ENCODE measurements around the gene DNLZ. TPM values are rescaled to one million over a fixed set of nuclear protein-coding genes. Genes with fewer than 3 reads are reported as not detected.

The DNLZ gene
- polyA plus RNA-seq, 1 of the 3 experiments (the other 2 are of a cell fraction), result 40.6 TPM

GRCh38 chr9:136309806-136310220 is 53.7 kb downstream of the DNLZ start:
- Histone ChIP-seq H3K4me1 (ENCODE audit: control insufficient read depth in 1 of 2, insufficient read depth in 2 of 2, low read depth in 1 of 2, low read length in 1 of 2) (peaks cover 0 to 5% of the 10 kb centered on the region in 2 experiments; a peak in 1 of 4 replicates), H3K9me3 (peaks cover 3% of the 10 kb centered on the region; the same call in 1 of the 2 replicates), H3K27me3 (ENCODE audit: insufficient read depth) (no peaks in the 10 kb centered on the region), H3K27ac (ENCODE audit: low read depth in 2 of 2, low read length in 1 of 2) (no peak overlapping the region), H3K36me3 (replicated peaks in 1 of 2; ENCODE audit: control insufficient read depth in 1 of 2, insufficient read depth in 2 of 2, low read length in 1 of 2) (no peaks in the 10 kb centered on the region), H3K9me2 (no peaks in the 10 kb centered on the region), H3K4me3 (ENCODE audit: low read depth in 2 of 2, low read length in 1 of 2) (no peak overlapping the region), H3K4me2 (no peak overlapping the region), H2AFZ (ENCODE audit: low read depth) (no peak overlapping the region), H3F3A (replicated peaks; ENCODE audit: insufficient read depth) (peaks cover 5% of the 10 kb centered on the region), H3K79me2 (ENCODE audit: insufficient read depth) (no peaks in the 10 kb centered on the region), H4K20me1 (ENCODE audit: insufficient read depth) (no peaks in the 10 kb centered on the region), H3K9ac (no peak overlapping the region)
- TF ChIP-seq TEAD4 (IDR thresholded peaks at IDR 0.05; ENCODE audit: borderline replicate concordance, insufficient read depth) (no peak), GATA2 (CRISPR knock-in tag; IDR thresholded peaks at IDR 0.05) (no peak), RAD21 (IDR thresholded peaks at IDR 0.05; ENCODE audit: low read length) (no peak), NFIC (IDR thresholded peaks at IDR 0.05; ENCODE audit: borderline replicate concordance) (no peak), FOXJ3 (CRISPR knock-in tag; IDR thresholded peaks at IDR 0.05) (no peak), GABPA (IDR thresholded peaks at IDR 0.05; ENCODE audit: low read depth) (no peak), FOSL2 (IDR thresholded peaks at IDR 0.05; ENCODE audit: borderline replicate concordance, low read depth) (no peak), MAX (IDR thresholded peaks at IDR 0.05; ENCODE audit: low read depth) (no peak), TCF12 (IDR thresholded peaks at IDR 0.05) (no peak), RCOR1 (IDR thresholded peaks at IDR 0.05; ENCODE audit: low read length) (no peak), RFX5 (IDR thresholded peaks at IDR 0.05; ENCODE audit: low read length) (no peak), EP300 (IDR thresholded peaks at IDR 0.05; ENCODE audit: borderline replicate concordance in 1 of 2, low read depth in 1 of 2, low read length in 1 of 2) (no peak), SMC3 (IDR thresholded peaks at IDR 0.05; ENCODE audit: low read depth, low read length) (no peak)
- TF ChIP-seq, protein P1, sequence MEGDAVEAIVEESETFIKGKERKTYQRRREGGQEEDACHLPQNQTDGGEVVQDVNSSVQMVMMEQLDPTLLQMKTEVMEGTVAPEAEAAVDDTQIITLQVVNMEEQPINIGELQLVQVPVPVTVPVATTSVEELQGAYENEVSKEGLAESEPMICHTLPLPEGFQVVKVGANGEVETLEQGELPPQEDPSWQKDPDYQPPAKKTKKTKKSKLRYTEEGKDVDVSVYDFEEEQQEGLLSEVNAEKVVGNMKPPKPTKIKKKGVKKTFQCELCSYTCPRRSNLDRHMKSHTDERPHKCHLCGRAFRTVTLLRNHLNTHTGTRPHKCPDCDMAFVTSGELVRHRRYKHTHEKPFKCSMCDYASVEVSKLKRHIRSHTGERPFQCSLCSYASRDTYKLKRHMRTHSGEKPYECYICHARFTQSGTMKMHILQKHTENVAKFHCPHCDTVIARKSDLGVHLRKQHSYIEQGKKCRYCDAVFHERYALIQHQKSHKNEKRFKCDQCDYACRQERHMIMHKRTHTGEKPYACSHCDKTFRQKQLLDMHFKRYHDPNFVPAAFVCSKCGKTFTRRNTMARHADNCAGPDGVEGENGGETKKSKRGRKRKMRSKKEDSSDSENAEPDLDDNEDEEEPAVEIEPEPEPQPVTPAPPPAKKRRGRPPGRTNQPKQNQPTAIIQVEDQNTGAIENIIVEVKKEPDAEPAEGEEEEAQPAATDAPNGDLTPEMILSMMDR (IDR thresholded peaks at IDR 0.05), result no peak
- TF ChIP-seq, protein P2, sequence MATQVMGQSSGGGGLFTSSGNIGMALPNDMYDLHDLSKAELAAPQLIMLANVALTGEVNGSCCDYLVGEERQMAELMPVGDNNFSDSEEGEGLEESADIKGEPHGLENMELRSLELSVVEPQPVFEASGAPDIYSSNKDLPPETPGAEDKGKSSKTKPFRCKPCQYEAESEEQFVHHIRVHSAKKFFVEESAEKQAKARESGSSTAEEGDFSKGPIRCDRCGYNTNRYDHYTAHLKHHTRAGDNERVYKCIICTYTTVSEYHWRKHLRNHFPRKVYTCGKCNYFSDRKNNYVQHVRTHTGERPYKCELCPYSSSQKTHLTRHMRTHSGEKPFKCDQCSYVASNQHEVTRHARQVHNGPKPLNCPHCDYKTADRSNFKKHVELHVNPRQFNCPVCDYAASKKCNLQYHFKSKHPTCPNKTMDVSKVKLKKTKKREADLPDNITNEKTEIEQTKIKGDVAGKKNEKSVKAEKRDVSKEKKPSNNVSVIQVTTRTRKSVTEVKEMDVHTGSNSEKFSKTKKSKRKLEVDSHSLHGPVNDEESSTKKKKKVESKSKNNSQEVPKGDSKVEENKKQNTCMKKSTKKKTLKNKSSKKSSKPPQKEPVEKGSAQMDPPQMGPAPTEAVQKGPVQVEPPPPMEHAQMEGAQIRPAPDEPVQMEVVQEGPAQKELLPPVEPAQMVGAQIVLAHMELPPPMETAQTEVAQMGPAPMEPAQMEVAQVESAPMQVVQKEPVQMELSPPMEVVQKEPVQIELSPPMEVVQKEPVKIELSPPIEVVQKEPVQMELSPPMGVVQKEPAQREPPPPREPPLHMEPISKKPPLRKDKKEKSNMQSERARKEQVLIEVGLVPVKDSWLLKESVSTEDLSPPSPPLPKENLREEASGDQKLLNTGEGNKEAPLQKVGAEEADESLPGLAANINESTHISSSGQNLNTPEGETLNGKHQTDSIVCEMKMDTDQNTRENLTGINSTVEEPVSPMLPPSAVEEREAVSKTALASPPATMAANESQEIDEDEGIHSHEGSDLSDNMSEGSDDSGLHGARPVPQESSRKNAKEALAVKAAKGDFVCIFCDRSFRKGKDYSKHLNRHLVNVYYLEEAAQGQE (IDR thresholded peaks at IDR 0.05; ENCODE audit: low read depth, low read length), result no peak
- TF ChIP-seq, protein P3, sequence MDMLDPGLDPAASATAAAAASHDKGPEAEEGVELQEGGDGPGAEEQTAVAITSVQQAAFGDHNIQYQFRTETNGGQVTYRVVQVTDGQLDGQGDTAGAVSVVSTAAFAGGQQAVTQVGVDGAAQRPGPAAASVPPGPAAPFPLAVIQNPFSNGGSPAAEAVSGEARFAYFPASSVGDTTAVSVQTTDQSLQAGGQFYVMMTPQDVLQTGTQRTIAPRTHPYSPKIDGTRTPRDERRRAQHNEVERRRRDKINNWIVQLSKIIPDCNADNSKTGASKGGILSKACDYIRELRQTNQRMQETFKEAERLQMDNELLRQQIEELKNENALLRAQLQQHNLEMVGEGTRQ (IDR thresholded peaks at IDR 0.05; ENCODE audit: borderline replicate concordance, low read depth, low read length), result no peak
- TF ChIP-seq, protein P4, sequence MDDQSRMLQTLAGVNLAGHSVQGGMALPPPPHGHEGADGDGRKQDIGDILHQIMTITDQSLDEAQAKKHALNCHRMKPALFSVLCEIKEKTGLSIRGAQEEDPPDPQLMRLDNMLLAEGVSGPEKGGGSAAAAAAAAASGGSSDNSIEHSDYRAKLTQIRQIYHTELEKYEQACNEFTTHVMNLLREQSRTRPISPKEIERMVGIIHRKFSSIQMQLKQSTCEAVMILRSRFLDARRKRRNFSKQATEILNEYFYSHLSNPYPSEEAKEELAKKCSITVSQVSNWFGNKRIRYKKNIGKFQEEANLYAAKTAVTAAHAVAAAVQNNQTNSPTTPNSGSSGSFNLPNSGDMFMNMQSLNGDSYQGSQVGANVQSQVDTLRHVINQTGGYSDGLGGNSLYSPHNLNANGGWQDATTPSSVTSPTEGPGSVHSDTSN (IDR thresholded peaks at IDR 0.05), result no peak
- DNase-seq, result no peak
- WGBS (ENCODE audit: low lambda C conversion rate), result 82% methylated on average over 5 of the region's 5 CpGs
- ChIA-PET POLR2A (no interaction called here), CTCF (no interaction called here)

Other genes starting within 250 kb of the DNLZ start
- gene TMEM250, start 244.9 kb downstream of the DNLZ start, polyA plus RNA-seq (2012; rRNA removed), result 22.1 and 25.9 TPM in 2 replicates
- not detected in 2 replicates for gene LHX3, start 158.6 kb downstream of the DNLZ start, polyA plus RNA-seq (2012; rRNA removed)
- gene QSOX2, start 117.9 kb downstream of the DNLZ start, polyA plus RNA-seq (2012; rRNA removed), result 25.5 and 26.6 TPM in 2 replicates
- not detected in 2 replicates for gene CCDC187, start 59.6 kb downstream of the DNLZ start, polyA plus RNA-seq (2012; rRNA removed)
- 22.8 and 26.7 TPM in 2 replicates for gene GPSM1, start 36.2 kb downstream of the DNLZ start, polyA plus RNA-seq (2012; rRNA removed)
- 1.1 and 1.7 TPM in 2 replicates for gene CARD9, start 9.9 kb upstream of the DNLZ start, polyA plus RNA-seq (2012; rRNA removed)
- 7.7 and 9.2 TPM in 2 replicates for gene SNAPC4, start 36.4 kb upstream of the DNLZ start, polyA plus RNA-seq (2012; rRNA removed)
- gene ENTR1, start 46.9 kb upstream of the DNLZ start, polyA plus RNA-seq (2012; rRNA removed), result 71.3 and 75.0 TPM in 2 replicates
- 125 and 134 TPM in 2 replicates for gene PMPCA, start 46.9 kb upstream of the DNLZ start, polyA plus RNA-seq (2012; rRNA removed)
- 10.5 and 12.8 TPM in 2 replicates for gene INPP5E, start 76.1 kb upstream of the DNLZ start, polyA plus RNA-seq (2012; rRNA removed)
- gene SEC16A, start 119.3 kb upstream of the DNLZ start, polyA plus RNA-seq (2012; rRNA removed), result 14.8 and 25.9 TPM in 2 replicates
- gene NOTCH1, start 182.3 kb upstream of the DNLZ start, polyA plus RNA-seq (2012; rRNA removed), result 2.6 and 6.6 TPM in 2 replicates

Data from SK-N-SH (cell line).